ENCODE results near the gene VSIG10. TPM values are rescaled to one million over a fixed set of nuclear protein-coding genes. Genes with fewer than 3 reads are reported as not detected.

Gene VSIG10
- total RNA-seq, 1 experiment from 2014 or later, result 56.2 TPM

DNA sequence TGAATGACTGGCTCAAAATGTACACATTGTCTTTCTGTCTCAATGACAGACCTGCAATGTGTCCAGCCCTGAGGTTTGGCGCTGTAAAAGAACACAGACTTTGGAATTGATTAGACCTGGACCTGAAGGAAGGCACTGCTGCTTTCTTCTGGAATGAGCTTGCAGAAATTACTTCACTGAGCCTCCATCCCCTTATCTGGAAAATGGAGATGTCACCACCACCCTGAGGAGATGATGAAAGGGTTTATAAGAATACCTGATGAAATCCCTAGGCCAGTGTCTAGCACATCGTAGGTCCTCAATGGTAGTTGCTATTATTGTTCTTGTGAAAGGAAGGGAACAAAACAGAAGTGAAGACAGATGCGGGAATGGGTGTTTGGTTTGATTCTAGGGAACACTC, 33.2 kb downstream of the VSIG10 start:
- ChIA-PET POLR2A (no interaction called here), CTCF (no interaction called here)
- no peak for ATAC-seq
- no peak for DNase-seq (ENCODE audit: low read depth, low spot score)
- no peaks in the 10 kb centered on the region for H3K27me3 ChIP-seq (ENCODE audit: control insufficient read depth, insufficient read depth, low read length)
- no peak overlapping the region for H3K27ac ChIP-seq (ENCODE audit: low read length)
- no peak overlapping the region for H3K4me3 ChIP-seq (ENCODE audit: low read depth in 2 of 2, low read length in 2 of 2)
- no peaks in the 10 kb centered on the region for H3K36me3 ChIP-seq (ENCODE audit: control insufficient read depth, insufficient read depth, low read length)
- intact Hi-C loops (cut with micrococcal nuclease; ENCODE audit: unreplicated experiment), result no loop called here
- TF ChIP-seq, protein P1, sequence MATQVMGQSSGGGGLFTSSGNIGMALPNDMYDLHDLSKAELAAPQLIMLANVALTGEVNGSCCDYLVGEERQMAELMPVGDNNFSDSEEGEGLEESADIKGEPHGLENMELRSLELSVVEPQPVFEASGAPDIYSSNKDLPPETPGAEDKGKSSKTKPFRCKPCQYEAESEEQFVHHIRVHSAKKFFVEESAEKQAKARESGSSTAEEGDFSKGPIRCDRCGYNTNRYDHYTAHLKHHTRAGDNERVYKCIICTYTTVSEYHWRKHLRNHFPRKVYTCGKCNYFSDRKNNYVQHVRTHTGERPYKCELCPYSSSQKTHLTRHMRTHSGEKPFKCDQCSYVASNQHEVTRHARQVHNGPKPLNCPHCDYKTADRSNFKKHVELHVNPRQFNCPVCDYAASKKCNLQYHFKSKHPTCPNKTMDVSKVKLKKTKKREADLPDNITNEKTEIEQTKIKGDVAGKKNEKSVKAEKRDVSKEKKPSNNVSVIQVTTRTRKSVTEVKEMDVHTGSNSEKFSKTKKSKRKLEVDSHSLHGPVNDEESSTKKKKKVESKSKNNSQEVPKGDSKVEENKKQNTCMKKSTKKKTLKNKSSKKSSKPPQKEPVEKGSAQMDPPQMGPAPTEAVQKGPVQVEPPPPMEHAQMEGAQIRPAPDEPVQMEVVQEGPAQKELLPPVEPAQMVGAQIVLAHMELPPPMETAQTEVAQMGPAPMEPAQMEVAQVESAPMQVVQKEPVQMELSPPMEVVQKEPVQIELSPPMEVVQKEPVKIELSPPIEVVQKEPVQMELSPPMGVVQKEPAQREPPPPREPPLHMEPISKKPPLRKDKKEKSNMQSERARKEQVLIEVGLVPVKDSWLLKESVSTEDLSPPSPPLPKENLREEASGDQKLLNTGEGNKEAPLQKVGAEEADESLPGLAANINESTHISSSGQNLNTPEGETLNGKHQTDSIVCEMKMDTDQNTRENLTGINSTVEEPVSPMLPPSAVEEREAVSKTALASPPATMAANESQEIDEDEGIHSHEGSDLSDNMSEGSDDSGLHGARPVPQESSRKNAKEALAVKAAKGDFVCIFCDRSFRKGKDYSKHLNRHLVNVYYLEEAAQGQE (IDR thresholded peaks at IDR 0.05; ENCODE audit: insufficient read depth in 1 of 2, low read depth in 2 of 2, low read length in 1 of 2), result no peak
- TF ChIP-seq SIN3A (IDR thresholded peaks at IDR 0.05; ENCODE audit: borderline replicate concordance, insufficient read depth, low read depth, low read length) (no peak), TCF7L2 (IDR thresholded peaks at IDR 0.05; ENCODE audit: low read depth, low read length) (no peak), POLR2AphosphoS5 (IDR thresholded peaks at IDR 0.05; ENCODE audit: low read depth, low read length) (no peak)
- TF ChIP-seq, protein P2, sequence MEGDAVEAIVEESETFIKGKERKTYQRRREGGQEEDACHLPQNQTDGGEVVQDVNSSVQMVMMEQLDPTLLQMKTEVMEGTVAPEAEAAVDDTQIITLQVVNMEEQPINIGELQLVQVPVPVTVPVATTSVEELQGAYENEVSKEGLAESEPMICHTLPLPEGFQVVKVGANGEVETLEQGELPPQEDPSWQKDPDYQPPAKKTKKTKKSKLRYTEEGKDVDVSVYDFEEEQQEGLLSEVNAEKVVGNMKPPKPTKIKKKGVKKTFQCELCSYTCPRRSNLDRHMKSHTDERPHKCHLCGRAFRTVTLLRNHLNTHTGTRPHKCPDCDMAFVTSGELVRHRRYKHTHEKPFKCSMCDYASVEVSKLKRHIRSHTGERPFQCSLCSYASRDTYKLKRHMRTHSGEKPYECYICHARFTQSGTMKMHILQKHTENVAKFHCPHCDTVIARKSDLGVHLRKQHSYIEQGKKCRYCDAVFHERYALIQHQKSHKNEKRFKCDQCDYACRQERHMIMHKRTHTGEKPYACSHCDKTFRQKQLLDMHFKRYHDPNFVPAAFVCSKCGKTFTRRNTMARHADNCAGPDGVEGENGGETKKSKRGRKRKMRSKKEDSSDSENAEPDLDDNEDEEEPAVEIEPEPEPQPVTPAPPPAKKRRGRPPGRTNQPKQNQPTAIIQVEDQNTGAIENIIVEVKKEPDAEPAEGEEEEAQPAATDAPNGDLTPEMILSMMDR (IDR thresholded peaks at IDR 0.05), result no peak
- BruUV-seq (replicated peaks), result TSS peak; percentile 47
- H3K9me3 ChIP-seq (ENCODE audit: control insufficient read depth, insufficient read depth, low read depth, low read length), result no peaks in the 10 kb centered on the region
- in situ Hi-C loops (cut with HindIII; ENCODE audit: low pct_unique_long_range_greater_than_20kb, low sequenced_read_pairs), result no loop called here
- no peaks in the 10 kb centered on the region for H3K4me1 ChIP-seq (ENCODE audit: control insufficient read depth, insufficient read depth, low read length)

DNA sequence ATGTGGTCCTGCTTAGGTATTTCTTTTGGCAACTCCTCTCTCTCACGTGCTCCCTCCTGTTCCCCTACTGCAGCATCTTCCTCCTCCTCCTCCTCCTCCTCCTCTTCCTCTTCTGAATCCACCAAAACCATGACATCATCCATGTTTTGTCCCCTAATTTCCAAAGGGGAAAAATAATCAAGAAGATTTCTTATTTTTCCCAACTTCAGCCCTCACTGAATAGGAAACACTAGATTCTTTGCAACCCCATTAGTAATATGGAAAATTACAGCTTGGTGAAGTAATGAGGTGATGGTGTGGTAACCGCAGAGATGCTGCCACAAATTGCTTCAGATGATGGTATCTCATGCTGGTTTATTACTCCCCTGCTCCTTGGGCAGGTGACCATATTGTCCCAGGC, 35.4 kb downstream of the VSIG10 start:
- in situ Hi-C loops (cut with HindIII; ENCODE audit: low pct_unique_long_range_greater_than_20kb, low sequenced_read_pairs) (no loop called here), intact Hi-C loops (cut with micrococcal nuclease; ENCODE audit: unreplicated experiment) (no loop called here)
- Histone ChIP-seq H3K27ac (ENCODE audit: low read length) (no peak overlapping the region), H3K36me3 (ENCODE audit: control insufficient read depth, insufficient read depth, low read length) (no peaks in the 10 kb centered on the region), H3K27me3 (ENCODE audit: control insufficient read depth, insufficient read depth, low read length) (no peaks in the 10 kb centered on the region), H3K9me3 (ENCODE audit: control insufficient read depth, insufficient read depth, low read depth, low read length) (no peaks in the 10 kb centered on the region), H3K4me1 (ENCODE audit: control insufficient read depth, insufficient read depth, low read length) (peaks cover 13% of the 10 kb centered on the region), H3K4me3 (ENCODE audit: low read depth in 2 of 2, low read length in 2 of 2) (no peak overlapping the region)
- no peak for TF ChIP-seq SIN3A (IDR thresholded peaks at IDR 0.05; ENCODE audit: borderline replicate concordance, insufficient read depth, low read depth, low read length)
- TF ChIP-seq POLR2AphosphoS5 (IDR thresholded peaks at IDR 0.05; ENCODE audit: low read depth, low read length), result no peak
- TF ChIP-seq, protein P2 (IDR thresholded peaks at IDR 0.05), result no peak
- TF ChIP-seq, protein P1 (IDR thresholded peaks at IDR 0.05; ENCODE audit: insufficient read depth in 1 of 2, low read depth in 2 of 2, low read length in 1 of 2), result no peak
- no peak for TF ChIP-seq TCF7L2 (IDR thresholded peaks at IDR 0.05; ENCODE audit: low read depth, low read length)
- CTCF ChIA-PET, result interaction anchor here (0.7 kb wide), 1 partner anchor 66 kb away, joined by 7 read pairs; no protein-coding TSS in a partner anchor
- POLR2A ChIA-PET, result interaction anchor here (0.6 kb wide), 1 partner anchor 127 kb away, joined by 3 read pairs; no protein-coding TSS in a partner anchor
- ATAC-seq (no peak), DNase-seq (ENCODE audit: low read depth, low spot score) (no peak)
- BruUV-seq (replicated peaks), result no TSS peak

All from Panc1 (cell line).